GM23248 (cell line): Measurements from ENCODE around the gene CCL27. TPM values are rescaled to one million over a fixed set of nuclear protein-coding genes. Genes with fewer than 3 reads are reported as not detected.

Source experiments
- DNase-seq: peaks from one replicate; pipeline ENCODE4 v3.0.0-alpha.2; 2015
- H2AFZ ChIP-seq: fragments of 200-600 bp; sonication (generic); 2 replicates; pipeline ENCODE4 v1.6.1; 2016; ENCODE audit warnings: antibody characterized with exemption
- H3F3A ChIP-seq: fragments of 200-600 bp; sonication (generic); 2 replicates; pipeline ENCODE4 v1.6.1; 2016; ENCODE audit warnings: mild to moderate bottlenecking, antibody characterized with exemption, mixed run types; ENCODE audit not compliant: insufficient read depth
- H3K27ac ChIP-seq: fragments of 200-600 bp; sonication (generic); 2 replicates; pipeline ENCODE4 v1.5.1; 2016; ENCODE audit warnings: mild to moderate bottlenecking
- H3K27me3 ChIP-seq: fragments of 200-600 bp; sonication (generic); replicated peaks from 2 replicates; pipeline ENCODE4 v1.6.1; 2016; ENCODE audit warnings: mild to moderate bottlenecking; ENCODE audit not compliant: insufficient read depth
- H3K36me3 ChIP-seq: fragments of 200-600 bp; sonication (generic); 2 replicates; pipeline ENCODE4 v1.6.1; 2016; ENCODE audit warnings: low read depth, mild to moderate bottlenecking
- H3K4me1 ChIP-seq: fragments of 200-600 bp; sonication (generic); 2 replicates; pipeline ENCODE4 v1.6.1; 2016; ENCODE audit warnings: mild to moderate bottlenecking; ENCODE audit not compliant: insufficient read depth
- H3K4me2 ChIP-seq: fragments of 200-600 bp; sonication (generic); one replicate; pipeline ENCODE4 v1.6.1; 2016; ENCODE audit warnings: mild to moderate bottlenecking; ENCODE audit not compliant: unreplicated experiment
- H3K4me3 ChIP-seq: fragments of 200-600 bp; sonication (generic); 2 replicates; pipeline ENCODE4 v1.5.1; 2016; ENCODE audit warnings: mild to moderate bottlenecking
- H3K79me2 ChIP-seq: fragments of 200-600 bp; sonication (generic); 2 replicates; pipeline ENCODE4 v1.6.1; 2016; ENCODE audit warnings: mild to moderate bottlenecking; ENCODE audit not compliant: insufficient read depth
- H3K9ac ChIP-seq: fragments of 200-600 bp; sonication (generic); 2 replicates; pipeline ENCODE4 v1.6.1; 2016; ENCODE audit warnings: mild to moderate bottlenecking
- H3K9me2 ChIP-seq: fragments of 200-600 bp; sonication (generic); 2 replicates; pipeline ENCODE4 v1.6.1; 2016; ENCODE audit warnings: mixed run types, mild to moderate bottlenecking, moderate library complexity; ENCODE audit not compliant: insufficient read depth
- H3K9me3 ChIP-seq: fragments of 200-600 bp; sonication (generic); one replicate; pipeline ENCODE4 v1.6.1; 2017; ENCODE audit warnings: low read depth
- H4K20me1 ChIP-seq: fragments of 200-600 bp; sonication (generic); 2 replicates; pipeline ENCODE4 v1.6.0; 2016; ENCODE audit not compliant: insufficient read depth
- EZH2 ChIP-seq: fragments of 200-600 bp; sonication (generic); IDR thresholded peaks from 2 replicates; pipeline ENCODE4 v1.6.1; 2018; ENCODE audit warnings: antibody characterized with exemption, mild to moderate bottlenecking; ENCODE audit not compliant: insufficient read depth, poor library complexity, severe bottlenecking
- EZH2phosphoT487 ChIP-seq: fragments of 200-600 bp; sonication (generic); IDR thresholded peaks from 2 replicates; pipeline ENCODE4 v1.6.1; 2018; ENCODE audit warnings: antibody characterized with exemption, moderate library complexity, mild to moderate bottlenecking, low read depth; ENCODE audit not compliant: insufficient read depth
- WGBS, 2 experiments: methylation state at CpG; one replicate each; pipeline ENCODE4 v1.1.6; 2015 to 2017; ENCODE audit warnings: low lambda C conversion rate in 2 of 2, low coverage in 1 of 2; ENCODE audit errors: missing lambda C conversion rate in 2 of 2; 5-methylcytosine and 5-hydroxymethylcytosine counted together
- in situ Hi-C: fragments of 300-500 bp; cut with MboI; formaldehyde crosslinking; loops from 2 replicates; pipeline ENCODE4 v1.15.0; 2020
- polyA plus RNA-seq: library from polyadenylated mRNA; unstranded; fragments of >200 nt; fragmentation: Nextera tagmentation; extraction: Ambion mirVana; gene quantifications from 2 replicates; pipeline ENCODE4 v1.2.1, GENCODE V29; 2016
- total RNA-seq: library from RNA; depleted of rRNA; stranded (reverse); fragments of >200 nt; shearing (Covaris generic); gene quantifications from 2 replicates; pipeline ENCODE4 v1.2.3, GENCODE V29; 2014

The CCL27 gene
- total and polyA plus RNA-seq, 2 experiments from 2014 or later, result 0.50 TPM; not detected in 1

DNA sequence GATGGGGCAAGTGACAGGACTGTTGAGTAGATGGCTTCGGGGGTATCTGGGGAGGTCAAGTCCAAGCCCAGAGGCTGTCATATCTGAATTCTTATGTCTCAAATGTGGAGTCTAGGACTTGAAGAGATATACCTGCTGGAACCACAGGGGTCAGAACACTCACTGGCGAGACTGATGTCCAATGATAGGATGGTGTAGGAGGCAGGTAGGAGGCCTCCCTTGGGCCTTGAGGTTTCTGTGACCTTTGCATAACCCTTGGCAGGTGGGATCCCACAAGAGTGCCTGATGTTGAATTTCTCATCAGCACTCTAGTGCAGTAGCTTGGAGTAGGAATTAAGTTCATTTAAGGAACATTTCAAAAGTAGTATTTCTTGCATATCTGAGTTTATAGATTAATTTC lies 44.7 kb upstream of the CCL27 start:
- Histone ChIP-seq H3F3A (peaks cover 3% of the 10 kb centered on the region), H3K4me1 (no peaks in the 10 kb centered on the region), H2AFZ (no peak overlapping the region), H4K20me1 (no peaks in the 10 kb centered on the region), H3K9me3 (no peaks in the 10 kb centered on the region), H3K27ac (no peak overlapping the region), H3K4me3 (no peak overlapping the region), H3K9ac (no peak overlapping the region), H3K4me2 (no peak overlapping the region), H3K27me3 (no peaks in the 10 kb centered on the region), H3K79me2 (no peaks in the 10 kb centered on the region), H3K36me3 (no peaks in the 10 kb centered on the region), H3K9me2 (no peaks in the 10 kb centered on the region)
- 47 to 59% methylated on average over 2 of the region's 2 CpGs for WGBS, 2 experiments
- no peak for TF ChIP-seq EZH2phosphoT487
- no peak for TF ChIP-seq EZH2
- in situ Hi-C loops, result no loop called here
- DNase-seq, result no peak

DNA sequence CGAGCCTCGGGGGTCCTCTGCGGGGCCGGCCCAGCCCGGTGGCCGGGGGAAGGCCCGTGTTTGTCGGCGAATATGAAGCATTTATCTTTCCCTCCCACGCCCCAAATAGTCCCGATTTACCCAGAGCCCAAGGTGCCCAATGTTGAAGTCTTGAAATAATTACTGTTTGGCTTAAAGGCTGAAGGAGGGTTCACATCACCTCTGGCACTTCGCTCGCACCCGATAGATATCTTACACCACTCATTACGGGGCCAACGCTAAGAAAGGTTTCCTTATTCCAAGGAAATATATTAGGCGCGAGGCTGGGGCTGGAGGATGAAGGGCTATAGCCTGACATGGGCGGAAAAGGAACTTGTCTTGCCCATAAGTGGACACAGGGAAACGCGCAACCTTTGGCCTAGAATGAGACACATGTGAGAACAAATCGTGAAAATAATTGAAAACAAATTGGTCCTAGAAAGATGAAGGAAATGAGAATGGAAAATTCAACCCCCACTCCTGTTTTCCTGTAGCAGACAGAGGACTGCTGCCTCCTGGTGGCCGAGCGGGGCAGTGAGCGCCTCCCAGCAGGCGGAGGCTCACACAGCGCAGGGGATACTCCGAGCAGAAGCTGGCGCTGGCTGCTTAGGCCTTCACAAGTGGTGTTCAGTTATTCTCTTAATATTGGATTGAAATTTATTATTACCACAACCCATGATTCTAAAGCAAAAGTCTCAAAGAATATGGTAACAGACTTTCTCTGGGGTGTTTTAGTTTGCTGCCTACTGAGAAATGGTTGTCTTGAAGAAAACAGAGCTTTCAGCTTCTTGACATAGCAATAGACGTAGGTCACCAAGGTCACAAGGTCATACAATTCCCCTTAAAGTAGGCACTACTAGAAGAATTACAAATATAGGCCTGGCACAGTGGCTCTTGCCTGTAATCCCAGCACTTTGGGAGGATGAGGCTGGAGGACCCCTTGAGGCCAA lies 39.6 kb upstream of the CCL27 start:
- no peaks in the 10 kb centered on the region for H3K27me3 ChIP-seq
- H3K79me2 ChIP-seq, result no peaks in the 10 kb centered on the region
- peak overlapping the region; percentile 97 for H3K4me2 ChIP-seq
- H3K36me3 ChIP-seq, result no peaks in the 10 kb centered on the region
- no peaks in the 10 kb centered on the region for H4K20me1 ChIP-seq
- 4 to 5% methylated on average over 30 of the region's 30 CpGs for whole genome bisulfite sequencing, 2 experiments
- DNase-seq, result peak; percentile 86
- peaks cover 3% of the 10 kb centered on the region for H3F3A ChIP-seq
- peak overlapping the region; percentile 31; the same call in 1 of the 2 replicates for H3K27ac ChIP-seq
- H3K4me1 ChIP-seq, result no peaks in the 10 kb centered on the region
- H3K4me3 ChIP-seq, result peak overlapping the region; percentile 78
- in situ Hi-C loops, result no loop called here
- H2AFZ ChIP-seq, result peak overlapping the region; percentile 93
- H3K9me2 ChIP-seq, result no peaks in the 10 kb centered on the region
- no peaks in the 10 kb centered on the region for H3K9me3 ChIP-seq
- peak overlapping the region; percentile 69 for H3K9ac ChIP-seq
- TF ChIP-seq EZH2 (no peak), EZH2phosphoT487 (no peak)

GRCh38 chr9:34701023-34701768 lies 38.7 kb upstream of the CCL27 start:
- no peaks in the 10 kb centered on the region for H3K9me3 ChIP-seq
- H3K9me2 ChIP-seq, result no peaks in the 10 kb centered on the region
- 15% methylated on average over 38 to 42 of the region's 52 CpGs for WGBS, 2 experiments
- H3K9ac ChIP-seq, result peak overlapping the region; percentile 69
- peak; percentile 75 for DNase-seq
- H2AFZ ChIP-seq, result peak overlapping the region; percentile 93
- TF ChIP-seq EZH2phosphoT487, result no peak
- no peak for TF ChIP-seq EZH2
- H3K36me3 ChIP-seq, result no peaks in the 10 kb centered on the region
- no peak overlapping the region for H3K27ac ChIP-seq
- H3F3A ChIP-seq, result peaks cover 3% of the 10 kb centered on the region
- H3K4me1 ChIP-seq, result no peaks in the 10 kb centered on the region
- no peaks in the 10 kb centered on the region for H3K79me2 ChIP-seq
- in situ Hi-C loops, result no loop called here
- H3K4me3 ChIP-seq, result peak overlapping the region; percentile 78
- no peaks in the 10 kb centered on the region for H3K27me3 ChIP-seq
- H3K4me2 ChIP-seq, result peak overlapping the region; percentile 97
- no peaks in the 10 kb centered on the region for H4K20me1 ChIP-seq

- no peaks in the 10 kb centered on the region for H3K9me3 ChIP-seq
- DNase-seq, result no peak
- in situ Hi-C loops, result no loop called here
Measured at GRCh38 chr9:34694811-34695210, 32.4 kb upstream of the CCL27 start.

More at GRCh38 chr9:34694811-34695210, 32.4 kb upstream of the CCL27 start:
- H3K4me1 ChIP-seq, result no peaks in the 10 kb centered on the region
- no peaks in the 10 kb centered on the region for H3K79me2 ChIP-seq
- H3K36me3 ChIP-seq, result no peaks in the 10 kb centered on the region
- H2AFZ ChIP-seq, result no peak overlapping the region
- H3K27ac ChIP-seq, result no peak overlapping the region
- H3K9me2 ChIP-seq, result no peaks in the 10 kb centered on the region
- H3K27me3 ChIP-seq, result no peaks in the 10 kb centered on the region
- no peak overlapping the region for H3K4me3 ChIP-seq
- no peak for TF ChIP-seq EZH2phosphoT487
- H3K9ac ChIP-seq, result no peak overlapping the region
- no peak overlapping the region for H3K4me2 ChIP-seq
- no peaks in the 10 kb centered on the region for H3F3A ChIP-seq
- H4K20me1 ChIP-seq, result no peaks in the 10 kb centered on the region
